ENCODE results near the gene PTGDR2.
A peak's percentile ranks its signal among the peaks of the same experiment; 100 is the strongest.

Gene PTGDR2

DNA sequence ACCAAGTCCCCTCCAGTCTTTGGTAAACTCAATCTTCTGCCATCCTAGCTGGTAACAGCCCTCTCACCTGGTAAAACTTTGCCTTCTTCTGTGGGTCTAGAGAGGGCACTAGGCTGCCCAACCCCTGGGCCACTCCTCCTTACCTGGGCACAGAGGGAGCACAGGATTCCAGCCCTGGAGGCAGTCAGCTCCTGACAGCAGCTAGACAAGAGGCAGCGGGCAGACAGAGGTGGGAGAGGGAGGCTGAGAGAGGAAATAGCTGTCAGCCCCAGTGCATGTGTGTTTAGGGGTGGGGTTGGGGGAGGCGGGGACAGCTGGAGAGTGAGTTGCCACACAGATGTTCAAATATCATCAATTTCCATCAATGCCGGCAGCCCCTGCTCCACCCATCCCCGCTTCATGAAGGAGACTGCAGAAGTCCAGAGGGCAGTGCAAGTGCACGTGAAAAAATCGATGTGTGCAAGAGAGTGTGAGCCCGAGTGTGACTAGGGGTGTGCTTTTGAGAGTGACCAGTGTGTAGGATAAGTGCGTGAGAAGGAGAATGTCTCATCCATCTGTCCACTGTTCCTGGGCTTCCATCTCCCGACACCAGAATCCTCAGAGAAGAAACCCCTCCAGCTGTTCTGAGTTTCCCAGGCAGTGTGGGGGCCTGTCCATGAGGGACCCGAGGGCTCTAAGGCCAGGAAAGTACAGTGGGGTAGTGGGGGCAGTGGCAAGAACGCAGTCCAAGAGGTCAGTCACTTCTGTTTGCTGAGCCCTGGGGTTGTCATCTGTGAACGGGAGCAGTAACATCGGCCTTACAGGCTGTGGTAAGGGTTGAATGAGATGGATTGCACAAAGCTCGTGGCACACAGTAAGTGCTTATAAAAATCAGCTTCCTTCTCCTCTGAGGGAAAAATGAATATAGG is at the start of gene PTGDR2:
PTGDR2 (minus strand) TSS at position 225 of the 908 bp plus-strand sequence. CDS start 2,228 bp downstream, outside the sequence.
- DNase-seq: no peak

DNA sequence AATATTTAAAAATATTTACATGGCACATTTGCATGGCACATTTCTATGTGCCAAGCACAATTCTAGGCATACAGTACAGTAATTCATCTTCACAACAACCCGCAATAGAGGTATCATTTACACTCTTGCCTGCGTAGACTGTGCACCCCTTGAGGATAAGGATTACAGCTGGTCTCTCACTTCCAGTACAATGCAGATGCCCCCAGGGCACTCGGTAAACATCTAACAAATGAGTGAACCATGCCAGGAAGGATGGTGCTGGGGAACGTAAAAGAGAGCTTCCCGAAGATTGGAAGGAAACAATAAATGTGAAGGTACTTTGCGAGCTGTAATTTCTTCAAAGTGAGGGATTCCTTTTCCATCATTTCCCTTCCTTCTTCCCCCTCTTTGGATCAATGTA is 49.3 kb upstream of the PTGDR2 start:
- no peak for DNase-seq

DNA sequence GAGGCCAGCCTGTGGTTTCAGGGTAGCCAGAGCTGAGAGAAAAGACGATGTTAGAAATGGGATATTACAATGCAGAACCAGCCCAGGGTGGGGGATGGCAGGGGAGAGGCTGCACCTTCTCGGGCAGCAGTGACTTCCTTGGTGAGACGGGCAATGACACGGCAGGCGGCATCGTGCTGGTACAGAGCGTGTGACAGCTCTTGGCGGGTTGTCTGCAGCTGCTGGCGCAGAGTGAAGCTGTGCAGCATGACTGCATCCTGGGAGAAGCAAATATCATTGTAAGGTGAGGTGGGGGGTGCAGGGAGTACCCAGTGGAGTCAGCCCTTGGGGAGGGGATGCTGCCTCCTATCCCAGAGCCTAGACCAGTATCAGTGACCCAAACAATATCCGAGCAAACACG is 46.9 kb upstream of the PTGDR2 start:
- DNase-seq: peak in 1 of 51 donors; percentile 8

DNA sequence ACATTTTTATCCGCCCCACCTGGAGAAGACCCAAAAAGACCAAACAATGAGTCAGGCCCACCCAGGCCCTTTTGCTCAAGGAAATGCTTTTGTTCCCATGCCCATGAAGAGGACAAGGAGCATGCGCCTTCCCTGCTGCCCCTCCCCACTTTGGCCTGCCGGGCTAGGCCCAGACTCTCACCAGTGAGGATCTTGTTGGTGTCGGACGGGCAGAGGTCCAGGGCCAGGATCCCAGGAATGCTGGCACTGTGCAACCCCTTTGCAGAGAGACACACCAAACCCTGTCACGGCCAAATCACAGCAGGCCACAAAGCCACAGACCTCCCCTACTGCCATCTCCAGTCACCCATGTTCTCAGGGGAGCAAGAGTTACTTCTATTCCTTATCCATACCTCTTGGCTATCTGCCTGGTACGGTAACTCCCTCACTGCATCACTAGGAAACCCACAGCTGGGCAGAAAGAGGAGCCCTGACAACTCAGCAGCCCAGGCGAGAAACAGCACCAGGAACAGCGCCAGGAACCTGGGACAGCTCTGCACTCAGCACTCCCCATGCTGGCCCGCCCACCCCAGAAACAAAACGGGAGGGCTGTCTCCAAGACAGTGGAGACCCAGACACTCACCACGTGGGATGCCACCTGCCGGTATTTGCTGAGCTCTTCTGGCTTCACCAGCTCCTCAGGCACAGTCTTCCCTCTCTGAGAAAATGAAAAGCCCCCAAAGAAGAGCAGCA is 45.1 kb upstream of the PTGDR2 start:
- peak in 16 of 51 donors; percentile 10 to 66 (median 30) for DNase-seq

DNA sequence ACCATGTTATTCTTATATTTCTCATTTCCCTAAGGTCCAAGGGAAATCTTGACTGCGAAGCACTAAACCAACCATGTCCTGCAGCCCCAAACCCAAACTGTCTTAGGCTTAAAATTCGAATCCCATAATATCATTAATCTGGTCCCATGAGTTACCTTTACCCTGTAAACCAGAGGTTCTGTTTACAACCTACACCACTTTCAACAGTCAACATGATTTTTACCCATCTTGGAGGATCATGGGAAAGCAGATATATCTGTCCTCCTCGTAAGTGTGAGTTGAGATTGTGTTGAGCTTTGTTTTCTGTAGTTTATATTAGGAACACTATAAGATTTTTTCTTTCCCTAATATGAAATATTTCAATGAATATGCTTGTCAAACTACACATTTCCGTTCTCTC is 44.2 kb upstream of the PTGDR2 start:
- DNase-seq: no peak

DNA sequence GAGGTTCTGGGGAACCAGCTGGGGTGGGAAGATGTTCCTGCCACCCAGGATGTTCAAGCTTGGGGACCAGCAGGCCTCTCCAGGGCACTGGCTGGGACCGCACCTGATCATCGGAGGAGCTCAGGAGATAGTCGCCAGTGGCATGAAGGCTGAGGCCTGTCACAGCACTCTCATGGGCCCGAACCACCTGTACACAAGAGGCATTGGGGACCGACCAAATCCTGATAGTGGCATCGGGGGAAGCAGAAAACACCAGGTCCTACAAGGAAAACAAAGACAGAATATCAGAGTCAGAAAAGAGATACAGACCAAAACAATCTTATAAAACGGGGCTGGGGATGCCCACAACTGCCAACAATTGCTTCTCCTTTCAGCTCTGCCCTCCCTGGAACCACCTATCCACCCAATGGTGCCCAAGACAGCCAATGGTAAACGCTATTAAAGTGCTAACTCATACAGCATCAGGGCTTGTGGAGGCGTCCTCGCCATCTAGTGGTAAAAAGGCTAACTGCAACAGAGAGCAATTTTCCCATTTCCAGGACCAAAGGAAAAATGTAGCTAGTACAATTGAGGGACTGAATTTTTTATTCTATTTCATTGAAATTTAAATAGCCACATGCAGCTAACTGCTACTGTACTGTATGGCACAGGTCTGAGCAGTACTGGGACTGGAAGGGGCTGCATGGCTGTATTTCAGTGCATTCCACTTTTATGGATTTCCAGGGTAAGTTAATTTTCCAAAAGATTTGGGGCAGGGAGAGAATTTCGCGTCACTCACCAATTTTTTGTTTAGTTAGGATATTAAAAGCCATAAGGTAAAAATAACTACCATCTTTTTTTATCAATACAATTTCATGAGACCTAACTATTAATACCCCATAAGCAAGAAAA is 43.5 kb upstream of the PTGDR2 start:
- DNase-seq: peak in 10 of 51 donors; percentile 7 to 34 (median 24)

DNA sequence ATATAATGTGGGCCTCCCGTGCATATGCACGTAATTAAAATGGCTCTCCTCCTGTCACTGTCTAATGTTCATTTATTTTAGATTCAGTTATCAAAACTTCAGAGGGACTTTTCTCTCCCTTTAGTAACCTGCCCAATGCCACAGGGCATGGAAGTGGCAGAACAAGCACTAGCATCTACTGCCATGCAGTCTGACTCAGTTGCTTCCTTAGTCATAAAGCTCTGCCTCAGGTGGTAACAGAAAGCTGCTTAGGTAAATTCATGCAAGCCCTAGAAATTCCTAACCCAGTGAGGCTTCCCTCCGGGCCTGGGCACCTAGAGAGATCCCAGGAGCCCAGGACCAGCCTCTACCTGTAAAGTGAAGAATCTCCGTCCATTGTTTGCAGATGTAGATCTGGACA is 41.7 kb upstream of the PTGDR2 start:
- no peak for DNase-seq

DNA sequence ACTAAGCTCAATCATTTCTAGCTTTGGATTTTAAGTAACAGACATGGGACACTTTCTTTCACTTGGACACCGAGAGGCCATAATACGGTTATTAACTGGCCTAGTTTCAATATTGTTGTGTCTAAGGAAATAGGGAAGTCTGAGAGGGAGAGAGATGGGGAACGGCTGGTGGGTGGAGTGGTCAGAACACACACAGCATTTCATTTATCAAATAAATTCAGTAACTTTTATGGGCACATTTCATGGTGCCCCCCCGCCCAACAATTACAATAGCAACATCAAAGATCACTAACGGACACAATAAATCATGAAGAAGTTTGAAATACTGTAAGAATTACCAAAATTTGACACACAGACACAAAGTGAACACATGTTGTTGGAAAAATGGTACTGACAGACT is 39.9 kb upstream of the PTGDR2 start:
- no peak for DNase-seq

DNA sequence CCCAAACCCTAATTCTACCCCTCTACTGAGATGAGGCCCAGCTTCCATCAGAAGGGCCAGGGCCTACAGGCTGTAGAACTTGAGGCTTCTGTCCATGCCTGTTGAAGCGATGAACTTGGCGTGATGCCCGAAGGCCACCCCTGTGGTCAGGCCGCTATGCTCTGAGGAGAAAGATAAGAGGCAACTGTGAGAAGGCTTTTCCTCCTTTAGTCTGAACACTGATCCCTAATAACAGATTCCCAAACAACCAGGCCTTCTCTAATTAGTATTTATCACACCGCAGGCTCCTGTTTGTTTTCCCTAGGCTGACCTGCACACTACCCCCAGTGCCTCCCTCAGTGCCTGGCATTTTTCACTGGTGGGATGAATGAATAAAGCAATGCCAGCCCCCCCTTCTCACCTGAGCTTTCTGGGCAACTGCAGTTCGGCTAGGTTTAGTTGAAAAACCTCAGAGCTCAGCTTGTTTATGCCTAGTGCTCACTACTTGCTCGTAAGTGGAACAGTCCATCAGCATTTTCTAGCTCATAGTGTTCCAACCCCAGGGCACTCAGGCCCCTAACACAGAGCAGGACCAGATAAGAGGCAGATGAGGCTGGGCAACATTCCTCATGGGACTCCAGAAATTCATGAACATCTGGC is 35.5 kb upstream of the PTGDR2 start:
- no peak for DNase-seq

DNA sequence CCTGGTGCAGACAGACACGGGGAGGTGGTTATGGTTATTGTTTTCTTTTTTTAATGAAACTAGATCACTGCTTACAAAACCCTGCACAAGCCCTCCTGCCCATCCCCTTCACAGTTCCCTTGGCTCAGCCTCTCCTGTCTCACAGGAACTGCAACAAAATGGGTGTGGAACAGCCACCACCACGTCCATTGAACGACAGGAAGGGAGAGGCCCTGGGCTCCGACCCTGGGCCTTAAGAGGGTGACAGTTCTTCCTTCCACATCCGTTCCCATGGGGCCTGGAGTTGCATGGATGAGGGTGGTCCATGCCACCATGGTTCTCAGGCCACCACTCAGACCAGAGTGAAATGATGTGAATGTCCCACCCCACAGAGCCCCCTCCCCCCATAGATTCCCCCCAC is 34.9 kb upstream of the PTGDR2 start:
- DNase-seq: no peak

DNA sequence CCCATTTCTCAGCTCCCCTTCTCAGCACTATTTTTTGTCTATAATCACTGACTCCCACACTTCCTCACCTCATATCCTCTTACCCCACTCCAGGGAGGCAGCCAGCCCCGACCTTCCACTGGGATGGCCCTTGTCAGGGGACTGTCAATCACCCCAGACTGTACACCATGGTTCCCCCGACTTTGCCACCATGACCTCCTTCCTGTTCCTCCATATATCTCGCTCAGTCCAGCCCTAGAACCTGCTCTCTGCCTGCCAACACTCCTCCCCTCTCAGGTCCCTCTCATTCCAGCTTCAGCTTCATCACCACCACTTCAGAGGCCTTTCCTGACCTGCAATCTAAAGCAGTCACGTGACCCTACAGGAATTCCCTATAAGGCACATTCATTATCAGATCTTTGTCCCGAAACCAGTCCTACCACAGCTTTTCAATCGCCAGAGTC is 34.1 kb upstream of the PTGDR2 start:
- DNase-seq: no peak

DNA sequence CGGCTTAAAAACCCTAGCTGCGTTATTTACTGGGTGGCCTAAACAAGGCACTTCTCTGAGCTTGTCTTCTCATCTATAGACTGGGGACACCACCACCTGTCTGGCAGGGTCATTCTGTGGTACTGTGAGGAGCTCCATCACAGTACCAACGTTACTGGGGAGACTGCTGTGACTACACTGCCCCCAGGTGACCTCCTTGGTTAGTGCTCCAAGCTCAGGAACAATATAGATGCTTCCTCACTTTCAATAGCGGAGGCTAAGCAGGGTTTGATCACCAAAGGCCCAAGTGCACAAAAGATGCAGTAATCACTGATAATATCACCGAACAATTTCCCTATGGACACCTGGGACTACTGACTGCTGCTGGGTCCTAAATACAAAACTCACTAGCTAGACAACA is 31.8 kb upstream of the PTGDR2 start:
- DNase-seq: peak in 16 of 51 donors; percentile 4 to 47 (median 20)

DNA sequence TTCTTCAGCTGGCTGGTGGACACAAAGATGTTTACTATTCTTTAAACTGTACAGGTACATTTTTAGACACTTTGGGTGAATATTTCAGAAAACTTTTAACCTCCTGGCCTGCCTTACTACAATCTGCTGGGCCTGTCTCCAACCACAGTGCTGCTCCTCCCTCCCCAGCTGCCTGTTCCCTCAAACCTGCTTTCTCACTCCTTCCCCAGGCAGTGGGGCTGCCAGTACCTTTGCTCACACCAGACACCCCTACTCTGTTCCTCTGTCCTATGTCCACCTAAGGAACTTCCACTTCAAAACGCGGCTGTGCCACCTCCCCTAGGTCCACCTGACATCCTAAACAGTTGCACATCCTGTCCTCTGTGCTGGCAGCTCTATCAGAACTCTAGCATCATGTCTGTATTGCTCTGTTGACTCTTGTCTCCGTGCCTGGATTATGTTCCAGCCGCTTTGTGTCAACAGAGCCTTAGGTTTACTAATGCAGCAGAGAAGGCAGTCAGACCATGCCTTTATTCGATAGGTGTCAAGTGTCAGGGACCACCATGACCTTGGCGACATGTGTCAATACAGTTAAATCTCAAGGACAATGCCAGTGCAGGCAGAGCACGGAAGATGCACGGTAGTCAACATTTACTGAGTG is 25.0 kb upstream of the PTGDR2 start:
- DNase-seq: no peak

DNA sequence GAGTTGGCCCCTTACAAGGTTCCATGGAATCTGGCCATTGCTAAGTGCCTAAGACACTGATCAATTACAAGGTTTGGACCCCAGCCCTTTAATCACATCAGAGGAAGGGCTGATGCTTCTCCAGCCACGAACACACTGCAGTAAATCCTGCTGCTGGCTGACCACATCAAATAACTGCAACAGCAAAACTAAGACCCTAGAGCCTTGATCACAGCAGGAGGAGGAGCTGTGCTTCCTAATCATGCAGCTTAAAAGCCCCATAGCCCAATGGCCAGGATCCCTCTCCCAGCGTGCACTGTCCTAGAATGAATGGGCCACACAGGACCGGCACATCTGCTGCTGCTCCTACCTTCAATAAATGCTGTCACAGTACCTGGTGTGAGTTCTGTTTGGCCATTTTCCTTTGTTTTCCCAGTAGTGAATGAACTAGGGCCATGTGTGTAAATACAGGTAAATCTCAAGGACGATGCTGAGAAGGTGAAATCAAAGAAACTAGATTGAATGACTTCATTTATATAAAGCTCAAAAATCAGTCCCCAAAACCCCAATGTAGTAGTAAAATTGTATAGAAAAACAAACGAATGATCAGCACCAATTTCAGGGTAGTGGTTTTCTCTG is 24.3 kb upstream of the PTGDR2 start:
- no peak for DNase-seq

DNA sequence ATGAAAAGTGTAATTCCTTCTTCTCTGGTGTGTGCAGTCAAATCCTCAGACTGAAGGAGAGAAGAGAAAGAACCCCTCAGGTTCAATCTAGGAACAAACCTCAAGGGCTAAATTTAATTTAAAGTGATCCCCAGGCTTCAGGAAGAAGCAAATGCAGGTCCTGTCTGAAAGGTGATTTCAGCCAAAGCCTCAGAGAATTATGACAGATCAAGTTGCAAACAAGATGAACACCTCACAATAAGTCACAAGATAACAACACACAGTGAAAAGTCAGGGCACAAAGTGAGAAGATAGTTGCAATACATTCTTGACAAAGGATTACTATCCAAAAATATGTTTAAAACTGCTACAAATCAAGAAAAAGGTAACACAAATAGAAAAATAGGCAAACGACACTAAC is 23.4 kb upstream of the PTGDR2 start:
- no peak for DNase-seq

DNA sequence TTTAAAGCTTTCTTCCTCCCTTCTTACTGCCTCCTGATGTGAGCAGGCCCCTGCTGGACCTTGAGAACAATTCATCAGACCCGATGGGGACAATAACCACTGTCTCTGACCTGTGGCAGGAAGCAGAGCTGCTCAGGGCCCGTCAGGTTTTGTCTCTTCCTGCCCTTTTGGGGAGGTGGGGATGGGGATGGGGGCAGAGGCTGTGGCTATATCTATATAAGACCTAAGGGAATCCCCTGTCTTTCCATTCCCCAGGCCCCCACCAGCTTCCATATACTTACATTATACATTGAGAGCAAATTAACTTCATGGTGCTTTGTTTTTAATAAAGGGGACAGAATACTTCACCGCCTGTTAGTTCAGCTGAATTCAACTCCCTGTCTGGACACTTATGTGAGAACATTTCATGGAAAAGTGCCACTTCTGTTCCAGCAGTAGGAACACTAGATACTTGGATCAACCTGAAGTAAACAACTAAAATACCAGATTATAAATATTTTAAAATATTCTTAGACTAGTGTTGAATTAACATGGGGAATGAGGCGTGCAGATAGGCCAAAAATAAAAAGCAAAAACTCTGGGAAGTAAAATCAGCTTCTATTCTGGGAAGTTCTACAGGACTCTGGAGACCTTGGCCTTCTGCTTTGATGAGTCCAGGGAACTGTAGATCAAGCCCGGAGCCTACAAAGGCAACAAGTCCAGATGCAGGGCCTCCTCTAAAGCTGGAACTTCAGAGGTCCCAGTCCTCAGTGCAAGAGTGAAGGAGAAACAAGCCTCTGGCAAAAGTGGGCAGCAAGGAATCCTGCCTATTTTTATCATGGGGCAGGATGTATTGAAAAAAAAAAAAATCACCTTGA is 22.7 kb upstream of the PTGDR2 start:
- no peak for DNase-seq

DNA sequence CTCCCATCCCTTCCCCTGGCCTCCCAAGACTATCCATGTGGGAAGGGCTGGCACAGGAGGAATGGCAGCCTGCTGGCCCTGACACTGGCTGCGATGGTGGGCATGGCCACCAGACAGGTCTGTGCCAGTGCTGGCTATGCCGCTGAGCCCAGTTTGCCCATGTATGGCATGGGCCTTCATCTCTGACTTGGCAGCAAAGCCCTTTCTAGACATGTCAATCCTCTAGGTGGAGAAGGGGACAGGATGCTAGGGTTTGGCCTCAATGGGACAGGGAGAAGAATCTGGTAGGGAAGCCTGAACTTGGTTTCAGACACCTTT is 20.4 kb upstream of the PTGDR2 start:
- no peak for DNase-seq

DNA sequence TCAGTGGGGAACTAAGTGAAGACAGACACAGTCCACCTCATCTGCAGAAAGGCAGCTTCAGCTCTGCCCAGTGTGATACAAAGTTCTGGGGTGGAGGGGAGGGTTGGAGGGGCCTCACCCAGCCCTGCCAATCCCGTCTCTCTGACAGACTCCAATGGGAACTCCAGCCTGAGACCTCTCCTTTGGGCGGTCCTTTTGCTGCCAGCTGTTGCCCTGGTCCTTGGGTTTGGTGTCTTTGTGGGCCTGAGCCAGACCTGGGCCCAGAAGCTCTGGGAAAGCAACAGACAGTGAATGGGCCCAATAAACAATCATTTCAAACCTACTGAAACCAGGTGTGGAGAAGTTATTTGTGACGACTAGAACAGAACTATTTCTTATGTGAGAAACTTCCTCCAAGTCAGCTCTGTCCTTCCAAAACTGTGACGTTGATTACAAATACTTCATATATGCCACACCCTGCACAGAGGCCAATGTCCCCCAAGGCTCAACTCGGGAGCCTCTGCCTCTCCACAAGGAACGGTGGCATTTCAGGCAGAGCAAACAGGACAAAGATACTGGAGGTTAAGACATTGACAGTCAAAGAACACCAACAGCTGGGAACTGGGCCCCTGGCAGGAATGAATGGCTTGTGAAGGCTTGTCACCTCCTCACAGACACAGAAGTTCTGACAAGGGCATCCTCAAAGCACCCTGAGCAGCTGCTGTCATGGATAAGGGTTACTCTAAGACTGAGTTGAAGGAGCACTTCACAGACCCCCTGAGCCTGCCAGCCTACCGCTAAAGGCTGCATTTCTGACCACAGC is 19.8 kb upstream of the PTGDR2 start:
- no peak for DNase-seq

Measured in hypothalamus (tissue), 51 donors.